Progenitor cell of endocrine pancreas (in vitro differentiated cells): ENCODE data around the gene ZNF76. TPM values are rescaled to one million over a fixed set of nuclear protein-coding genes. Genes with fewer than 3 reads are reported as not detected.

Experiments used
- DNase-seq: peaks from one replicate; pipeline ENCODE4 v3.0.0; 2021; ENCODE audit warnings: low spot score; ENCODE audit not compliant: unreplicated experiment
- H3K27ac Mint-ChIP-seq: 2 replicates; pipeline ENCODE4 v1.8.0; 2021; ENCODE audit warnings: mild to moderate bottlenecking, moderate library complexity, mixed read lengths
- H3K27me3 Mint-ChIP-seq: 2 replicates; pipeline ENCODE4 v1.8.0; 2021; ENCODE audit warnings: mixed read lengths
- H3K36me3 Mint-ChIP-seq: 2 replicates; pipeline ENCODE4 v1.8.0; 2022; ENCODE audit warnings: mixed read lengths; ENCODE audit not compliant: insufficient read depth
- H3K4me1 Mint-ChIP-seq: 2 replicates; pipeline ENCODE4 v1.8.0; 2021; ENCODE audit warnings: low read depth, mixed read lengths
- H3K4me3 Mint-ChIP-seq: 2 replicates; pipeline ENCODE4 v1.8.0; 2021; ENCODE audit warnings: low read depth, mild to moderate bottlenecking, moderate library complexity, mixed read lengths
- H3K9me3 Mint-ChIP-seq: 2 replicates; pipeline ENCODE4 v1.8.0; 2021; ENCODE audit warnings: low read depth, mixed read lengths
- CTCF ChIP-seq: fragments of 200-600 bp; sonication (generic); IDR thresholded peaks from one replicate; pipeline ENCODE4 v1.5.0; 2021; ENCODE audit warnings: antibody characterized with exemption, mild to moderate bottlenecking; ENCODE audit not compliant: unreplicated experiment
- total RNA-seq: library from RNA; stranded (reverse); gene quantifications from 2 replicates; pipeline ENCODE4 v1.2.1, GENCODE V29; 2021

ZNF76 gene
- total RNA-seq, 1 donor from 2014 or later: 61.2 TPM

DNA sequence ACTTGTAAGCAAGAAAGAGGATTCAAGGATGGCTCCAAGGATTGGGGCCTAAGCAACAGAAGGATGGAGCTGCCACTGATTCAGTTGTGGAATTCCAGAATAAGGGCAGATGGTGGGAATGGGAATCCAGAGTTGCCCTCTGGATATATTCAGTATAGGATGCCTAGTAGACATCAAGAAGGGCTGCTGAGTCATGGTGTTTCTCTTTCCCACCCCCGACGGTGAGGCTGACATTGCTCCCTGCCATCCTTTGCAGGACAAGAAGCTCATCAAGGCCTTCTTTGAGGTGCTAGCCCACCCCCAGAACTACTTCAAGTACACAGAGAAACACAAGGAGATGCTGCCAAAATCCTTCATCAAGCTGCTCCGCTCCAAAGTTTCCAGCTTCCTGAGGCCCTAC is 11.2 kb upstream of the ZNF76 start:
- Mint-ChIP-seq H3K4me3 (no peak overlapping the region), H3K36me3 (peaks cover 14% of the 10 kb centered on the region), H3K27ac (no peak overlapping the region)

DNA sequence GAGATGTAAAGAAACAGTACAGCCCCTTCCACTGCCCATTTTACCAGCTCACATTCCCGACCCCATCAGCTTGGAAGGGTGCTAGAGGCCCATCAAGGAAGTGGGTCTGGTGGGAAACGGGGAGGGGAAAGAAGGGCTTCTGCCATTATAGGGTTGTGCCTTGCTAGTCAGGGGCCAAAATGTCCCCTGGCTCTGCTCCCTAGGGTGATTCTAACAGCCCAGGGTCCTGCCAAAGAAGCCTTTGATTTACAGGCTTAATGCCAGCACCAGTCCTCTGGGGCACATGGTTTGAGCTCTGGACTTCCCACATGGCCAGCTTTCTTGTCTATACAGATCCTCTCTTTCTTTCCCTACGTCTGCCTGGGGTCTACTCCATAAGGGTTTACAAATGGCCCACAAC is 10.6 kb upstream of the ZNF76 start:
- no peak for TF ChIP-seq CTCF
- Mint-ChIP-seq H3K27ac (no peak overlapping the region), H3K36me3 (peaks cover 14% of the 10 kb centered on the region), H3K4me1 (no peaks in the 10 kb centered on the region), H3K4me3 (no peak overlapping the region), H3K27me3 (no peaks in the 10 kb centered on the region), H3K9me3 (no peaks in the 10 kb centered on the region)
- DNase-seq: no peak

More for the DNA sequence above, 11.2 kb upstream of the ZNF76 start:
- Mint-ChIP-seq H3K27me3 (no peaks in the 10 kb centered on the region), H3K9me3 (no peaks in the 10 kb centered on the region), H3K4me1 (no peaks in the 10 kb centered on the region)
- DNase-seq: no peak
- no peak for TF ChIP-seq CTCF

DNA sequence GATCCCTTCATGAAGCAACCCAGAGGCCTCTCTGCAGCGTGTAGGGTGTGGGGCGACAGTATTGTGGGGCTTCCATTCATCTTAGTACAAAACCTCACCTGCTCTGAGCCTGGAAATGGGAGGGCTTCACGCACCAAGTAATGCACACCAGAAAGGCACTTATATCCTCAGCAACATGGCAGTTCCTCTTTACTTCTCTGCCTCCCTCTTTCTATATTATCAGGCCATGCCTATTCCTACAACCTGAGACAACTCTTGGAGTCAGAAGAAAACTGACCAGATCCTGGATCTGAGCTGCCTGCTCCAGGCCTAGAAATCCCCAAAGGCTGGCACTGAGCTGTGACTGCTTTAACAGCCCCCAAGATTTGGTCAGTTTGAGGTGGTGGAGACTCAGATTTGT is 7.6 kb upstream of the ZNF76 start:
- Mint-ChIP-seq H3K4me3 (no peak overlapping the region), H3K27ac (no peak overlapping the region), H3K27me3 (no peaks in the 10 kb centered on the region), H3K4me1 (no peaks in the 10 kb centered on the region), H3K36me3 (peaks cover 5% of the 10 kb centered on the region), H3K9me3 (no peaks in the 10 kb centered on the region)
- DNase-seq: no peak
- no peak for TF ChIP-seq CTCF

GRCh38 chr6:35253249-35253648 is 6.3 kb upstream of the ZNF76 start:
- Mint-ChIP-seq H3K4me3 (no peak overlapping the region), H3K4me1 (peaks cover 2% of the 10 kb centered on the region), H3K9me3 (no peaks in the 10 kb centered on the region), H3K36me3 (peaks cover 5% of the 10 kb centered on the region), H3K27me3 (no peaks in the 10 kb centered on the region), H3K27ac (no peak overlapping the region)
- no peak for TF ChIP-seq CTCF
- no peak for DNase-seq

GRCh38 chr6:35258336-35258735 is 1.2 kb upstream of the ZNF76 start:
- Mint-ChIP-seq H3K9me3 (no peaks in the 10 kb centered on the region), H3K4me1 (peaks cover 23% of the 10 kb centered on the region), H3K36me3 (no peaks in the 10 kb centered on the region), H3K27me3 (no peaks in the 10 kb centered on the region), H3K4me3 (peak overlapping the region; percentile 98), H3K27ac (peak overlapping the region; percentile 99)
- DNase-seq: no peak
- no peak for TF ChIP-seq CTCF
